ENCODE measurements around the gene RASL10B. TPM values are rescaled to one million over a fixed set of nuclear protein-coding genes. Genes with fewer than 3 reads are reported as not detected.

RASL10B gene
- total RNA-seq, 1 donor from 2014 or later: 2.6 TPM

GRCh38 chr17:35705230-35705629, 26.2 kb upstream of the RASL10B start:
- TF ChIP-seq CTCF (IDR thresholded peaks at IDR 0.05; ENCODE audit: insufficient read depth, low read length, poor library complexity, severe bottlenecking): no peak
- Histone ChIP-seq H3K27me3 (ENCODE audit: control insufficient read depth, insufficient read depth, low read length) (no peaks in the 10 kb centered on the region), H3K36me3 (ENCODE audit: control insufficient read depth, insufficient read depth, low read length) (no peaks in the 10 kb centered on the region), H3K4me3 (ENCODE audit: low read depth, low read length) (no peak overlapping the region)
- DNase-seq (ENCODE audit: low read depth): no peak

- Histone ChIP-seq H3K4me3 (ENCODE audit: low read depth, low read length) (no peak overlapping the region), H3K27me3 (ENCODE audit: control insufficient read depth, insufficient read depth, low read length) (no peaks in the 10 kb centered on the region), H3K36me3 (ENCODE audit: control insufficient read depth, insufficient read depth, low read length) (no peaks in the 10 kb centered on the region)
- no peak for TF ChIP-seq CTCF (IDR thresholded peaks at IDR 0.05; ENCODE audit: insufficient read depth, low read length, poor library complexity, severe bottlenecking)
- DNase-seq (ENCODE audit: low read depth): no peak
Measured at GRCh38 chr17:35705705-35706104, 25.7 kb upstream of the RASL10B start.

- no peak overlapping the region for H3K4me3 ChIP-seq (ENCODE audit: low read depth, low read length)
- TF ChIP-seq CTCF (IDR thresholded peaks at IDR 0.05; ENCODE audit: insufficient read depth, low read length, poor library complexity, severe bottlenecking): no peak
Measured at GRCh38 chr17:35708149-35708548, 23.3 kb upstream of the RASL10B start.

GRCh38 chr17:35708951-35709350, 22.5 kb upstream of the RASL10B start:
- Histone ChIP-seq H3K4me3 (ENCODE audit: low read depth, low read length) (no peak overlapping the region), H3K27me3 (ENCODE audit: control insufficient read depth, insufficient read depth, low read length) (no peaks in the 10 kb centered on the region), H3K36me3 (ENCODE audit: control insufficient read depth, insufficient read depth, low read length) (no peaks in the 10 kb centered on the region)
- TF ChIP-seq CTCF (IDR thresholded peaks at IDR 0.05; ENCODE audit: insufficient read depth, low read length, poor library complexity, severe bottlenecking): no peak
- no peak for DNase-seq (ENCODE audit: low read depth)

More at GRCh38 chr17:35708149-35708548, 23.3 kb upstream of the RASL10B start:
- Histone ChIP-seq H3K36me3 (ENCODE audit: control insufficient read depth, insufficient read depth, low read length) (no peaks in the 10 kb centered on the region), H3K27me3 (ENCODE audit: control insufficient read depth, insufficient read depth, low read length) (no peaks in the 10 kb centered on the region)
- DNase-seq (ENCODE audit: low read depth): no peak

GRCh38 chr17:35709874-35710273, 21.6 kb upstream of the RASL10B start:
- TF ChIP-seq CTCF (IDR thresholded peaks at IDR 0.05; ENCODE audit: insufficient read depth, low read length, poor library complexity, severe bottlenecking): no peak
- DNase-seq (ENCODE audit: low read depth): no peak
- Histone ChIP-seq H3K4me3 (ENCODE audit: low read depth, low read length) (no peak overlapping the region), H3K27me3 (ENCODE audit: control insufficient read depth, insufficient read depth, low read length) (no peaks in the 10 kb centered on the region), H3K36me3 (ENCODE audit: control insufficient read depth, insufficient read depth, low read length) (no peaks in the 10 kb centered on the region)

- Histone ChIP-seq H3K36me3 (ENCODE audit: control insufficient read depth, insufficient read depth, low read length) (no peaks in the 10 kb centered on the region), H3K4me3 (ENCODE audit: low read depth, low read length) (no peak overlapping the region), H3K27me3 (ENCODE audit: control insufficient read depth, insufficient read depth, low read length) (no peaks in the 10 kb centered on the region)
- DNase-seq (ENCODE audit: low read depth): no peak
- TF ChIP-seq CTCF (IDR thresholded peaks at IDR 0.05; ENCODE audit: insufficient read depth, low read length, poor library complexity, severe bottlenecking): no peak
Measured at GRCh38 chr17:35710950-35711349, 20.5 kb upstream of the RASL10B start.
